ENCODE results near the gene TKTL2.
"Not testable (repeated sequence)": the region's sequence is repeated elsewhere in the genome, so short reads cannot be mapped to it uniquely, and the experiment has no call there.

TKTL2 gene
- 0 to 0.09 (median 0) reads per million in 4 experiments for total RNA-seq

- DNase-seq = no peak
Observed at GRCh38 chr4:163473576-163473975, at the start of gene TKTL2. Gene TKTL2, minus strand, starts transcription at chr4:163473754. Its CDS starts 20 bp downstream, at chr4:163473734.

GRCh38 chr4:163515198-163515597 lies 41.6 kb upstream of the TKTL2 start:
- DNase-seq = no peak

GRCh38 chr4:163505374-163505773 lies 31.8 kb upstream of the TKTL2 start:
- no peak for DNase-seq

- no peak for DNase-seq
Observed at GRCh38 chr4:163500586-163500985, 27.0 kb upstream of the TKTL2 start.

- no peak for DNase-seq
Observed at GRCh38 chr4:163495900-163496299, 22.3 kb upstream of the TKTL2 start.

- peak; percentile 49 for DNase-seq
Observed at GRCh38 chr4:163494360-163495241, 21.0 kb upstream of the TKTL2 start, which contains the start of gene TMA16. Gene TMA16, plus strand, starts transcription at chr4:163494690. Its CDS starts 112 bp downstream, at chr4:163494802.

- DNase-seq = no peak
Observed at GRCh38 chr4:163493643-163494359, 20.2 kb upstream of the TKTL2 start.

- no peak for DNase-seq
Observed at GRCh38 chr4:163492951-163493504, 19.5 kb upstream of the TKTL2 start.

GRCh38 chr4:163489929-163490328 lies 16.4 kb upstream of the TKTL2 start:
- DNase-seq = no peak

- DNase-seq = no peak
Observed at GRCh38 chr4:163486321-163486720, 12.8 kb upstream of the TKTL2 start.

GRCh38 chr4:163485589-163485988 lies 12.0 kb upstream of the TKTL2 start:
- no peak for DNase-seq

GRCh38 chr4:163484906-163485305 lies 11.4 kb upstream of the TKTL2 start:
- peak; percentile 47 for DNase-seq

GRCh38 chr4:163482190-163482589 lies 8.6 kb upstream of the TKTL2 start:
- no peak for DNase-seq

- no peak for DNase-seq
Observed at GRCh38 chr4:163476761-163477438, 3.3 kb upstream of the TKTL2 start.

GRCh38 chr4:163474027-163474426 lies 473 bp upstream of the TKTL2 start:
- DNase-seq = no peak

- no peak for DNase-seq
Observed at GRCh38 chr4:163473130-163473529, 424 bp downstream of the TKTL2 start.

GRCh38 chr4:163470391-163470790 lies 3.2 kb downstream of the TKTL2 start:
- no peak for DNase-seq

GRCh38 chr4:163467082-163467770 lies 6.3 kb downstream of the TKTL2 start:
- DNase-seq = no peak

- DNase-seq = no peak
Observed at GRCh38 chr4:163462556-163462955, 11.0 kb downstream of the TKTL2 start.

GRCh38 chr4:163448540-163449203 lies 24.9 kb downstream of the TKTL2 start:
- DNase-seq = no peak

GRCh38 chr4:163447481-163447880 lies 26.1 kb downstream of the TKTL2 start:
- no peak for DNase-seq

- DNase-seq = not testable (repeated sequence)
Observed at GRCh38 chr4:163447023-163447422, 26.5 kb downstream of the TKTL2 start.

All from effector CD8-positive, alpha-beta T cell (primary cell).